LNCaP clone FGC (cell line): Measurements from ENCODE around the gene SLC38A10.

Experiments used
- DNase-seq: peaks from one replicate; pipeline ENCODE4 v3.0.0-alpha.2; 2011; ENCODE audit warnings: low read depth
- H3K4me3 ChIP-seq: 2 replicates; pipeline ENCODE4 v1.5.1; 2011; ENCODE audit warnings: mild to moderate bottlenecking, low read depth, low read length, control low read depth
- TF ChIP-seq, protein P1 (sequence below): IDR thresholded peaks from 2 replicates; pipeline ENCODE4 v1.5.1; 2012; ENCODE audit warnings: mild to moderate bottlenecking; ENCODE audit not compliant: control insufficient read depth, insufficient read depth; ENCODE audit errors: extremely low read depth

SLC38A10 gene

DNA sequence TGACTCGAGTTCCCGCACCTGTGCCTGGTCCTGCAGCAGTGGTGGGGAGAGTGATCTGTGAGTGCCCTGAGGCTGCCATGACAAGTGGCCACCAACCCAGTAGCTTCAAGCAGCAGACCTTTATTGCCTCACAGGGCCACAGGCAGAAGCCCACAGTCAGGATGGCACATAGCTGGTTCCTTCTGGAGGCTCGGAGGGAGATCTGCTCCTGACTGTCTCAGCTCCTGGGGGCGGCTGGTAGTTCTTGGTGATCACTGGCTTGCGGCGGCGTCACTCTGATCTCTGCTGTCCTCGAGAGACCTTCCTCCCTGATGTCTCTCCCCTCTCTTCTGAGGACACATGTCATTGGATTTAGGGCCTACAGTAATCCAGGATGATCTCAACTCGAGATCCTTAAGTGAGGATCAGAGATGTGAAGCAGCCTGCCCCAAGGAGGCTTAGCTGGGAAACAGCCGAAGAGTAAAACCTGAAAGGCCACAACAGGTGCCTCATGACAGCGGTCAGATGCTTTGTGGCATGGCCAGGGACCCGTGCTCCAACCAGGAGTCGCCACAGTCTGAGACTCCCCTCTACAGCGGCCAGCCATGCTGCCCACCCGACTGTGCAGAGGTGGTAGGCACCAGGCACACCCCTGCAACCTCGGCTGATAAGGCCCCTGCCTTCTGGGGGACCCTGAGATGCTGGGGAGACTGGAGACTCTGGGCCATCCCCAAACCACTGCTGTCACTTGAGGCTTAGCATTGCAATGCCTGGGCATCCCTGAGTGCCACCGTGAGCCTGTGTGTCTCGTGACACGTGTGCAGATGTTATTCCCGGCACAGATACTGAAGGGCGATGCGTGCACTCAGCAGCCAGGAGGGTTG is 30.0 kb upstream of the SLC38A10 start:
- no peak overlapping the region for H3K4me3 ChIP-seq
- no peak for DNase-seq
- TF ChIP-seq, protein P1, sequence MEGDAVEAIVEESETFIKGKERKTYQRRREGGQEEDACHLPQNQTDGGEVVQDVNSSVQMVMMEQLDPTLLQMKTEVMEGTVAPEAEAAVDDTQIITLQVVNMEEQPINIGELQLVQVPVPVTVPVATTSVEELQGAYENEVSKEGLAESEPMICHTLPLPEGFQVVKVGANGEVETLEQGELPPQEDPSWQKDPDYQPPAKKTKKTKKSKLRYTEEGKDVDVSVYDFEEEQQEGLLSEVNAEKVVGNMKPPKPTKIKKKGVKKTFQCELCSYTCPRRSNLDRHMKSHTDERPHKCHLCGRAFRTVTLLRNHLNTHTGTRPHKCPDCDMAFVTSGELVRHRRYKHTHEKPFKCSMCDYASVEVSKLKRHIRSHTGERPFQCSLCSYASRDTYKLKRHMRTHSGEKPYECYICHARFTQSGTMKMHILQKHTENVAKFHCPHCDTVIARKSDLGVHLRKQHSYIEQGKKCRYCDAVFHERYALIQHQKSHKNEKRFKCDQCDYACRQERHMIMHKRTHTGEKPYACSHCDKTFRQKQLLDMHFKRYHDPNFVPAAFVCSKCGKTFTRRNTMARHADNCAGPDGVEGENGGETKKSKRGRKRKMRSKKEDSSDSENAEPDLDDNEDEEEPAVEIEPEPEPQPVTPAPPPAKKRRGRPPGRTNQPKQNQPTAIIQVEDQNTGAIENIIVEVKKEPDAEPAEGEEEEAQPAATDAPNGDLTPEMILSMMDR, result no peak

DNA sequence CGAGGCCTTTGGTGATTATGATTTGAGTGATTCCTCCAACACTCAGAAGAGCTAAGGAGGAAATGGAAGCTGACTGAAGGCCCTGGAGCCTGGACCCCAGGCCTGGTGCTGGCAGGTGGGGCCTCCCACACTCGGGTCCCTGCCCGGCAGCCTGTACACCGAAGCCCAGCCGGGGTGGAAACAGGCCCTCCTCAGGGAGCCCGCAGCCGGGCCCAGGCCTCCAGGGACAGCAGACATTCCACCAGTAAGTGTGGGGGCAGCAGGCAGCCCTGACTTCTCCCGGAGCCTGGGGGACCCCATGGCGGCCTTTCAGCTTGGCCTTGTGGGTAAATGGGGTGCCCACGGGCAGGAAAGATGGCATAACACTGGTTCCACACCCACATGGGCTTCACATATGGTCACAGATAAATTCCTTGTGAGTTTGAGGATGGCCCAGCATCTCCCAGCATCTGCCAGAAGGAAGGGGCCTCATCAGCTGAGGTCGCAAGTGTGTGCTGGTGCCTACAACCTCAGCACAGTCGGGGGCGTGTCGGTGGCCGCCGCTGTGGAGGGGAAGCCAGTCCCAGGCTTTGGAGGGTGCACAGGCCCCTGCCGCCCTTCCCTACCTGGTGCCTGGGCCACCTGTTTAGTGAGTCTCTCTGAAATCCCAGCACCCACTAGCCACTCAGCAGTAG is 29.2 kb upstream of the SLC38A10 start:
- TF ChIP-seq, protein P1, result no peak
- H3K4me3 ChIP-seq, result no peak overlapping the region

DNA sequence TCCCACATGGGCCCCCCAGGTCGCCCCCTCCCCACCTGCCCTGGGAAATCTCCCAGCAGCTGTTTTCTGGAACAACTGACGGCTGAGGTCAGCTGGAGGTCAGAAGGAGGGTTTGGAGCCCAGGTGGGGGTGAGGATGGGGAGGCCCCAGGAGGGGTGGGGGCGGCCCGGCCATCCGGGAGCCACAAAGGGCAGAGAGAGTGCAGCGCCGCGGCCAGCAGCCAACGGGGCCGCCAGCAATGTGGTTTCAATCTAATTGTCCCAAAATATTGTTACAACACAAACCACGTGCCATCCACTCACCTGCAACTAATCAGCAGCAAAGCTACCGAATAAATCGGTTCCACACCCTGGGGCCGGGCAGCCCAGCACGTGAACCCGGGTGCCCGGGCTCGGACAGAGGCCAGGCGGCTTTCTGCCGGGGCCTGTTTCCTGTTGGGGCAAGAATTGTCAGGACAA is 28.3 kb upstream of the SLC38A10 start:
- TF ChIP-seq, protein P1, result no peak
- DNase-seq, result no peak
- H3K4me3 ChIP-seq, result no peak overlapping the region

More for the DNA sequence above, 29.2 kb upstream of the SLC38A10 start:
- DNase-seq, result no peak

DNA sequence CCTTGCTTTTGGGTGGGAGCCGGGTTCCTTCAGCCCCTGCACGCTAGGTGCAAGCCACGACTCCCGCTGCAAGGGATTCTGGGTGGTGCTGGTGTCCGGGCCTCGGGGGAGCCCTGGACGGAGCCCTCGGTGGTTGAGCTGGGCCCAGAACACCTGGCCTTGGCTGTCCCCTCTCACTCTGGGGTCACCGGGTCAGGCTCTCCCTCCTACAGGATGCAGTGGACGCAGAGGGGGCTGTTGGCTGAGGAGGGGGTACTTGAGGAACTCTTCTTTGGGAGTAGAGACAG is 27.9 kb upstream of the SLC38A10 start:
- TF ChIP-seq, protein P1, result no peak
- no peak overlapping the region for H3K4me3 ChIP-seq
- no peak for DNase-seq

DNA sequence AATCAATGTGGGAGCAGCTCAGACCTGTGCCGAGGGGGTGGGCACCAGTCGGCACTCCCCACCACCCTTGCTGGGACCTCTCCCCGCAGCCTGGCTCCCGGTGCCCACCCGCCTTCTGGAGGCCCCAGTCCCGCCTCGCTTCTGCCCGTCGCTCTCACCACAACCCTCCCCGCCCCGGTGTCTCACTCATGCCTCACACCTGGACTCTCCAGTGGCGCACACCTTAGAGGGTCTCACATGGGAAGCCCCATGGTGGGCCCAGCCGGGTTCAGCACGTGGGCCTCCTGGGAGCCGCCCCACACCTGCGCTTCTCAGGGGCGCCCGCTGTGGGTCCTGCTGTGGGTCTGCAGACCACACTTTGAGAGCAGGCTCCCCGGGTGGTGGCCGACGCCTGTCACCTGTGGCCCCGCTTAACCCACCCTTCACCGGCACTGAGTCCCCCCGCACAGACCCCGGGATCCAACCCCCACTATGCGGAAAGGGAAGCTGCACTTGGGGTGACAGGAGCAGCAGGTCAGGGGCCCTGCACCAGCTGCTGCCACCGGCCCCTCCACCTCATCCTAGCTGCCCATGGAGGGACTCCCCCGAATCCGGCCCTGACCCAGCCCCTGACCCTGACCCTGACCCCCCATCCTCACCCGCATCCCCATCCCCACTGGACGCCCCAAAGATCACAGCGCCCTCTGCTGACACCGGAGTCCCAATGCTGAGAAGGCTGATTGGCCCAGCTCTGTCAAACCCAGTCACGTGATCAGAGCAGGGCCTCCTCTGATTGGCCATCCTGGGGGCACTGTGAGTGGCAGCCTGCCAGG is 27.4 kb upstream of the SLC38A10 start:
- TF ChIP-seq, protein P1, result no peak
- H3K4me3 ChIP-seq, result no peak overlapping the region
- no peak for DNase-seq

DNA sequence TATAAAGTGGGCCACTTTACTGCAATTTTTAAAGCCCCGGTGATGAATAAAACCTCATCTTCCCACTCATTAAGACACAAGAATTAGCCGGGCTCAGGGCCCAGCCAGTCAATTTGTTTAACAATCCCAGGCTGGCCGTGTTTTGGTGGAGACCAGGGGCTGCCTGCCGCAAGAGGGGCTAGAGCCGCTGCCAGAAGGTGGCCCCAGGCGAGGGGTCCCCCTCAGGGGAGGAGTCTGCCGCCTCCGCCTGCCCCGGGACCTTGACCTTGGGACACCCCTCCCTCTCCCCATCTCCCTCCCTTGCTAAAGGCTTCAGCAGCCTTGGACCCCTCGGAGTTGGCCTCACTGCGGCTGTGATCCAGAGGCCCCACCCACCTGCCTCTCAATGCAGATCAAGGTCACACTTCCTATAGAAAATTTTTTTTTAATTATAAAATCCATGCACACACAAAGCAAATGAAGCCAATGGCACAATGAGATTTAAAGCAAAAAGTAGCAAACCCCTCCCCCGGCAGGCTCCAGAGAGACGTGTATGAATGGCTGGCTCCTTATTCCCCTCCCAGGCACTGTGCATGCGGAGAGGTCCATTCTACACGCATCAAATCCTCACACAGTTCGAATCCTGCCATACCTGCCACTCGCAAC is 23.0 kb upstream of the SLC38A10 start:
- TF ChIP-seq, protein P1, result no peak
- H3K4me3 ChIP-seq, result no peak overlapping the region
- DNase-seq, result no peak
